Kidney (tissue), 22 donors: ENCODE data around the gene ABCB6. TPM values are rescaled to one million over a fixed set of nuclear protein-coding genes. Genes with fewer than 3 reads are reported as not detected.
A peak's percentile ranks its signal among the peaks of the same experiment; 100 is the strongest.

ENCODE experiments used
- DNase-seq, 5 donors: peaks; one replicate each; pipeline ENCODE4 v3.0.0-alpha.2; 2013 to 2020
- FAIRE-seq: peaks from 2 replicates; lab custom pipeline; 2012; peaks lifted over from hg19 to GRCh38; lab: Jason Lieb, UNC
- H3K27ac ChIP-seq, 2 donors: one replicate each; pipeline ENCODE4 v1.7.0; 2013; ENCODE audit warnings: low read depth in 2 of 2, low read length in 2 of 2, inconsistent platforms in 1 of 2
- H3K27me3 ChIP-seq: one replicate; pipeline ENCODE4 v1.7.1; 2013; ENCODE audit warnings: low read length, inconsistent platforms; ENCODE audit not compliant: control insufficient read depth, insufficient read depth
- H3K36me3 ChIP-seq, 3 donors: one replicate each; pipeline versions ENCODE4 v1.7.0 to v1.7.1; 2013; ENCODE audit warnings: low read length in 3 of 3, control low read depth in 1 of 3, inconsistent platforms in 1 of 3; ENCODE audit not compliant: insufficient read depth in 3 of 3, control insufficient read depth in 2 of 3
- H3K4me1 ChIP-seq, 3 donors: one replicate each; pipeline versions ENCODE4 v1.7.0 to v1.7.1; 2013; ENCODE audit warnings: low read length in 3 of 3, inconsistent platforms in 1 of 3, low read depth in 1 of 3; ENCODE audit not compliant: control insufficient read depth in 2 of 3, insufficient read depth in 2 of 3
- H3K4me3 ChIP-seq, 3 donors: one replicate each; pipeline versions ENCODE4 v1.7.0 to v1.8.1; 2013; ENCODE audit warnings: low read length in 3 of 3, control low read depth in 1 of 3, inconsistent platforms in 1 of 3
- H3K9ac ChIP-seq, 3 donors: one replicate each; pipeline versions ENCODE4 v1.7.0 to v1.7.1; 2013; ENCODE audit warnings: low read length in 3 of 3, control low read depth in 1 of 3, inconsistent platforms in 1 of 3
- H3K9me3 ChIP-seq, 3 donors: one replicate each; pipeline versions ENCODE4 v1.7.0 to v1.7.1; 2013; ENCODE audit warnings: low read length in 3 of 3, control low read depth in 1 of 3, inconsistent platforms in 1 of 3; ENCODE audit not compliant: control insufficient read depth in 2 of 3, insufficient read depth in 1 of 3
- CTCF ChIP-seq: IDR thresholded peaks from 3 replicates; pipeline ENCODE4 v1.5.1; 2012; ENCODE audit warnings: mild to moderate bottlenecking, moderate library complexity, borderline replicate concordance; ENCODE audit not compliant: insufficient read depth; ENCODE audit errors: extremely low read depth
- intact Hi-C: fragments of 100-400 bp; cut with DNase I; formaldehyde crosslinking; loops from one replicate; pipeline ENCODE4 v1.11.1; 2022
- long read RNA-seq, 10 donors: library from polyadenylated mRNA in 1 of 10; unstranded in 1 of 10; transcript quantifications; one replicate each; pipeline ENCODE4 v2.0.0 and lab custom pipeline, GENCODE V29; 2021 to 2026
- polyA plus RNA-seq: library from polyadenylated mRNA; stranded (reverse); fragments of 350-450 nt; fragmentation: Illumina TruSeq; extraction: RNeasy Lipid Tissue Mini Kit (QIAGEN cat#74804); gene quantifications from one replicate; pipeline ENCODE4 v1.2.3, GENCODE V29; 2014; ENCODE audit warnings: low read depth, low replicate concordance; ENCODE audit not compliant: insufficient read depth
- total RNA-seq: library from RNA; stranded (reverse); fragmentation: NEBNext Ultra II Directional; extraction: Animal tissue kit (Norgen Biotek cat#: 25700); gene quantifications from one replicate; pipeline ENCODE4 v1.2.1, GENCODE V29; 2021
- donor health status: control.
- donor health status: control.
- donor health status: control.
- donor health status: control.
- donor health status: control.
- donor health status: DM: yes; HTN: yes; CAD: no.
- donor health status: Normal renal cell carcinoma (clear cell type).

The ABCB6 gene
- total RNA-seq (17.8 TPM), polyA plus RNA-seq (53.6 TPM)
- long read RNA-seq, donor 1, partial matches to known transcripts = 0 of 4 reads
- long read RNA-seq, donor 1, other reads (novel, unspliced or antisense) = 0 of 4 reads
- long read RNA-seq, donor 2, transcript ABCB6-201 (19 exons, 3,045 nt) = major isoform, 5 of 5 reads
- long read RNA-seq, donor 2, partial matches to known transcripts = 0 of 5 reads
- long read RNA-seq, donor 2, other reads (novel, unspliced or antisense) = 0 of 5 reads
- long read RNA-seq, donor 3, transcript ABCB6-201 (19 exons, 3,045 nt) = major isoform, 6 of 7 reads
- long read RNA-seq, donor 3, partial matches to known transcripts = 0 of 7 reads
- long read RNA-seq, donor 3, other reads (novel, unspliced or antisense) = 0 of 7 reads
- long read RNA-seq, donor 4, transcript ABCB6-201 (19 exons, 3,045 nt) = major isoform, 5 of 6 reads
- long read RNA-seq, donor 4, partial matches to known transcripts = 0 of 6 reads
- long read RNA-seq, donor 4, other reads (novel, unspliced or antisense) = 0 of 6 reads
- long read RNA-seq, donor 5 = 0 reads
- long read RNA-seq, donor 6, partial matches to known transcripts = 0 of 1 reads
- long read RNA-seq, donor 6, other reads (novel, unspliced or antisense) = 0 of 1 reads
- long read RNA-seq, donor 7, transcript ABCB6-201 (19 exons, 3,045 nt) = major isoform, 12 of 23 reads
- long read RNA-seq, donor 7, transcript ABCB6-202 (18 exons, 2,878 nt) = minor isoform, 5 of 23 reads
- long read RNA-seq, donor 7, partial matches to known transcripts = 0 of 23 reads
- long read RNA-seq, donor 7, other reads (novel, unspliced or antisense) = 4 of 23 reads
- long read RNA-seq, donor 8 = 0 reads
- long read RNA-seq, donor 9, partial matches to known transcripts = 0 of 1 reads
- long read RNA-seq, donor 9, other reads (novel, unspliced or antisense) = 0 of 1 reads
- long read RNA-seq, donor 10, partial matches to known transcripts = 0 of 1 reads
- long read RNA-seq, donor 10, other reads (novel, unspliced or antisense) = 0 of 1 reads

GRCh38 chr2:219218732-219219701 lies at the start of gene ABCB6:
Gene ABCB6 (minus strand): TSS chr2:219218958. CDS start chr2:219218673, 285 bp downstream.
- intact Hi-C loops = no loop called here
- peak within 1 kb of the TSS; percentile 85 to 88 for H3K27ac ChIP-seq
- peak; percentile 66 for FAIRE-seq
- H3K27me3 ChIP-seq = no peaks in the 10 kb centered on the region
- peak within 1 kb of the TSS; percentile 22 to 71 (median 43) for H3K9ac ChIP-seq
- no peaks in the 10 kb centered on the region for H3K9me3 ChIP-seq
- TF ChIP-seq CTCF = peak; percentile 2
- peaks cover 0 to 16% (median 6%) of the 10 kb centered on the region in 3 donors for H3K4me1 ChIP-seq
- H3K4me3 ChIP-seq = peak within 1 kb of the TSS; percentile 50 to 64 (median 55)
- peaks cover 6 to 52% (median 27%) of the 10 kb centered on the region in 3 donors for H3K36me3 ChIP-seq
- DNase-seq = peak; percentile 96 to 99 (median 97)

- intact Hi-C loops = no loop called here
Measured at GRCh38 chr2:219268294-219268693, 49.5 kb upstream of the ABCB6 start.

More at GRCh38 chr2:219268294-219268693, 49.5 kb upstream of the ABCB6 start:
- no peak overlapping the region for H3K27ac ChIP-seq
- TF ChIP-seq CTCF = no peak
- peaks cover 0 to 11% (median 2%) of the 10 kb centered on the region in 3 donors for H3K4me1 ChIP-seq
- H3K4me3 ChIP-seq = no peak overlapping the region
- DNase-seq (peak in 1 of 5 donors; percentile 4), FAIRE-seq (no peak)
- H3K9me3 ChIP-seq = no peaks in the 10 kb centered on the region
- no peaks in the 10 kb centered on the region for H3K36me3 ChIP-seq
- H3K9ac ChIP-seq = no peak overlapping the region
- no peaks in the 10 kb centered on the region for H3K27me3 ChIP-seq
